ENCODE results near the gene LEF1. TPM values are rescaled to one million over a fixed set of nuclear protein-coding genes. Genes with fewer than 3 reads are reported as not detected.

LEF1 gene
- total RNA-seq, 4 donors from 2014 or later = 2.2 to 8.3 (median 3.7) TPM

GRCh38 chr4:108008721-108009120 is 160.0 kb downstream of the LEF1 start:
- TF ChIP-seq, protein P1, sequence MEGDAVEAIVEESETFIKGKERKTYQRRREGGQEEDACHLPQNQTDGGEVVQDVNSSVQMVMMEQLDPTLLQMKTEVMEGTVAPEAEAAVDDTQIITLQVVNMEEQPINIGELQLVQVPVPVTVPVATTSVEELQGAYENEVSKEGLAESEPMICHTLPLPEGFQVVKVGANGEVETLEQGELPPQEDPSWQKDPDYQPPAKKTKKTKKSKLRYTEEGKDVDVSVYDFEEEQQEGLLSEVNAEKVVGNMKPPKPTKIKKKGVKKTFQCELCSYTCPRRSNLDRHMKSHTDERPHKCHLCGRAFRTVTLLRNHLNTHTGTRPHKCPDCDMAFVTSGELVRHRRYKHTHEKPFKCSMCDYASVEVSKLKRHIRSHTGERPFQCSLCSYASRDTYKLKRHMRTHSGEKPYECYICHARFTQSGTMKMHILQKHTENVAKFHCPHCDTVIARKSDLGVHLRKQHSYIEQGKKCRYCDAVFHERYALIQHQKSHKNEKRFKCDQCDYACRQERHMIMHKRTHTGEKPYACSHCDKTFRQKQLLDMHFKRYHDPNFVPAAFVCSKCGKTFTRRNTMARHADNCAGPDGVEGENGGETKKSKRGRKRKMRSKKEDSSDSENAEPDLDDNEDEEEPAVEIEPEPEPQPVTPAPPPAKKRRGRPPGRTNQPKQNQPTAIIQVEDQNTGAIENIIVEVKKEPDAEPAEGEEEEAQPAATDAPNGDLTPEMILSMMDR (IDR thresholded peaks at IDR 0.05) = no peak
- ATAC-seq (ENCODE audit: low FRiP score) (no peak), DNase-seq (ENCODE audit: low spot score) (no peak)

GRCh38 chr4:108007984-108008383 is 160.7 kb downstream of the LEF1 start:
- TF ChIP-seq, protein P1 (IDR thresholded peaks at IDR 0.05) = no peak
- ATAC-seq (ENCODE audit: low FRiP score) = no peak
- no peak for DNase-seq (ENCODE audit: low spot score)

- no peak for ATAC-seq (ENCODE audit: low FRiP score)
- DNase-seq (ENCODE audit: low spot score) = no peak
- TF ChIP-seq, protein P1 (IDR thresholded peaks at IDR 0.05) = no peak
These were observed 162.4 kb downstream of the LEF1 start for GRCh38 chr4:108006361-108006760.

GRCh38 chr4:108005807-108006206 is 162.9 kb downstream of the LEF1 start:
- no peak for ATAC-seq (ENCODE audit: low FRiP score)
- TF ChIP-seq, protein P1 (IDR thresholded peaks at IDR 0.05) = no peak
- DNase-seq (ENCODE audit: low spot score) = no peak

GRCh38 chr4:108004646-108005045 is 164.1 kb downstream of the LEF1 start:
- ATAC-seq (ENCODE audit: low FRiP score) = no peak
- DNase-seq (ENCODE audit: low spot score) = no peak
- TF ChIP-seq, protein P1 (IDR thresholded peaks at IDR 0.05) = no peak

GRCh38 chr4:108003982-108004515 is 164.7 kb downstream of the LEF1 start:
- TF ChIP-seq, protein P1 (IDR thresholded peaks at IDR 0.05) = no peak
- ATAC-seq (ENCODE audit: low FRiP score) (no peak), DNase-seq (ENCODE audit: low spot score) (no peak)

DNA sequence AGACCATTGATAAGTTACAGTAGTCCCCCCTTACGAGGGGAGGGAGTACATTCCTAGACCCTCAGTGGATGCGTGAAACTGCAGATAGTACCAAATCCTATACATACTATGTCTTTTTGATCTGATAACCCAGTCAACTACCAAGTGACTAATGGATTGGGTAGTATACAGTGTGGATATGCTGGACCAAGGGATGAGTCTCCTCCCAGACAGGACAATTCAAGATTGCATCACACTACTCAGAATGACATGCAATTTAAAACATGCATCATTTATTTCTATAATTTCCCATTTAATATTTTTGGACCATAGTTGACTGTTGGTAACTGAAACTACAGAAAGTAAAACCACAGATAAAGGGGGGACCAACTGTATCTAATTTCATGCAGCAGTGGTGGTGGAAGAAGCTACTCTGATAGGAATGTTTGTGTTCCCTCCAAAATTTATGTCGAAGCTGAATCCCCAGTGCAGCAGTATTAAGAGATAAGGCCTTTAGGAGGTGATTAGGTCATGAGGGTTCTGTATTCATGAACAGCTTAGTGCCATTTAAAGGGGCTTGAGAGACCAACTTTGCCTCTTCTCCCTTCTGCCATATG is 167.1 kb downstream of the LEF1 start:
- DNase-seq (ENCODE audit: low spot score) (no peak), ATAC-seq (ENCODE audit: low FRiP score) (no peak)
- TF ChIP-seq, protein P1 (IDR thresholded peaks at IDR 0.05) = no peak
